ENCODE results near the gene SEL1L3.

The SEL1L3 gene

DNA sequence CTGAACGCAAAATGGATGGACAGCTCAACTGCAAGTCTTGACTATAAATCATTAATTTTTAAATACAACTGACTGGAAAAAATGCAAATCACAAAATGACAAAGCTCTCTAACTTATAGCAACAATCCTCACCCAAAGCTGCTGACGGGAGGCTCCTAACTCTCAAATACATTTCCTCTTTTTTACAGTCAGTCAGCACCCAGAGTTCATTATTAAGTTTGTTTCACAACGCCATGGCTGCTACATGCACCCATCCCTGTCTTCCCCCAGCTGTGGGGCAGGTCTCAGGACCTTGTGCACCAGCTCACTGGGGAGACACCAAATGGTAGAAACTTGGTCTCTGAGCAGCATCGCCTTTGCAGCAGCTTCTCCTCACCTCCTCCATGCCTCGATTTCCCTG lies 109.5 kb downstream of the SEL1L3 start:
- TF ChIP-seq EZH2 (IDR thresholded peaks at IDR 0.05; ENCODE audit: borderline replicate concordance, low read depth, low read length, severe bottlenecking), result no peak
- TF ChIP-seq, protein P1, sequence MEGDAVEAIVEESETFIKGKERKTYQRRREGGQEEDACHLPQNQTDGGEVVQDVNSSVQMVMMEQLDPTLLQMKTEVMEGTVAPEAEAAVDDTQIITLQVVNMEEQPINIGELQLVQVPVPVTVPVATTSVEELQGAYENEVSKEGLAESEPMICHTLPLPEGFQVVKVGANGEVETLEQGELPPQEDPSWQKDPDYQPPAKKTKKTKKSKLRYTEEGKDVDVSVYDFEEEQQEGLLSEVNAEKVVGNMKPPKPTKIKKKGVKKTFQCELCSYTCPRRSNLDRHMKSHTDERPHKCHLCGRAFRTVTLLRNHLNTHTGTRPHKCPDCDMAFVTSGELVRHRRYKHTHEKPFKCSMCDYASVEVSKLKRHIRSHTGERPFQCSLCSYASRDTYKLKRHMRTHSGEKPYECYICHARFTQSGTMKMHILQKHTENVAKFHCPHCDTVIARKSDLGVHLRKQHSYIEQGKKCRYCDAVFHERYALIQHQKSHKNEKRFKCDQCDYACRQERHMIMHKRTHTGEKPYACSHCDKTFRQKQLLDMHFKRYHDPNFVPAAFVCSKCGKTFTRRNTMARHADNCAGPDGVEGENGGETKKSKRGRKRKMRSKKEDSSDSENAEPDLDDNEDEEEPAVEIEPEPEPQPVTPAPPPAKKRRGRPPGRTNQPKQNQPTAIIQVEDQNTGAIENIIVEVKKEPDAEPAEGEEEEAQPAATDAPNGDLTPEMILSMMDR (IDR thresholded peaks at IDR 0.05; ENCODE audit: borderline replicate concordance, extremely low read depth, low read length, poor library complexity, severe bottlenecking), result no peak

DNA sequence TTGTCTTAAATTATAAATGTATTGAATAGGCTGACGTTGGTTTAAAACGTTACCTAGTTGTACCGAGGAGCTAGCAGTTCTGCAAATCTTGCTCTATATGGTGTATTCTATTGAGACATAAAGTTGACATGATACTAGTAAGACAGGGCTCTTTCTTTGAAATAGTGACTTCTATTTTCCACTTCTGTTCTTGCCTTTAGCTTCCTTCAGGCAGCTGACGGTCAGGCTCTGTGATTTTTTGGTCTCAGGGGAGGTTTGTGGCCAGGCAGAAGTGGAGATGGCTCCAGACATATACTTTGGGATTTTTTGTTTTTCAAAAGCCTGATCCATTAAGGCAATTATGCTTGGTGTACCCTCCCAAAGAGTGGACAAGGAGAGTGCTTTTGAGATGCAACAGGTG lies 111.9 kb downstream of the SEL1L3 start:
- Histone ChIP-seq H3K36me3 (ENCODE audit: insufficient read depth, low read length) (no peaks in the 10 kb centered on the region), H3K4me1 (ENCODE audit: insufficient read depth, low read length) (no peaks in the 10 kb centered on the region), H2AFZ (ENCODE audit: low read depth, low read length) (no peak overlapping the region), H4K20me1 (ENCODE audit: insufficient read depth, low read length) (no peaks in the 10 kb centered on the region), H3K27me3 (ENCODE audit: insufficient read depth, low read length, poor library complexity) (no peaks in the 10 kb centered on the region), H3K4me3 (ENCODE audit: low read depth in 1 of 2, low read length in 2 of 2) (no peak overlapping the region), H3K4me2 (ENCODE audit: insufficient read depth, low read length) (no peak overlapping the region), H3K79me2 (ENCODE audit: insufficient read depth, low read length) (no peaks in the 10 kb centered on the region), H3K9ac (ENCODE audit: low read depth, low read length) (no peak overlapping the region), H3K27ac (ENCODE audit: low read length) (no peak overlapping the region), H3K9me3 (ENCODE audit: insufficient read depth, low read length, severe bottlenecking) (no peaks in the 10 kb centered on the region)
- TF ChIP-seq, protein P1 (IDR thresholded peaks at IDR 0.05; ENCODE audit: borderline replicate concordance, extremely low read depth, low read length, poor library complexity, severe bottlenecking), result no peak
- TF ChIP-seq EZH2 (IDR thresholded peaks at IDR 0.05; ENCODE audit: borderline replicate concordance, low read depth, low read length, severe bottlenecking), result no peak
- ATAC-seq (ENCODE audit: insufficient read depth, low read depth) (no peak), DNase-seq (no peak)

More for the DNA sequence above, 109.5 kb downstream of the SEL1L3 start:
- Histone ChIP-seq H3K27ac (ENCODE audit: low read length) (no peak overlapping the region), H2AFZ (ENCODE audit: low read depth, low read length) (no peak overlapping the region), H3K27me3 (ENCODE audit: insufficient read depth, low read length, poor library complexity) (no peaks in the 10 kb centered on the region), H3K4me3 (ENCODE audit: low read depth in 1 of 2, low read length in 2 of 2) (no peak overlapping the region), H3K4me2 (ENCODE audit: insufficient read depth, low read length) (no peak overlapping the region), H3K4me1 (ENCODE audit: insufficient read depth, low read length) (no peaks in the 10 kb centered on the region), H3K9me3 (ENCODE audit: insufficient read depth, low read length, severe bottlenecking) (no peaks in the 10 kb centered on the region), H3K9ac (ENCODE audit: low read depth, low read length) (no peak overlapping the region), H3K36me3 (ENCODE audit: insufficient read depth, low read length) (no peaks in the 10 kb centered on the region), H3K79me2 (ENCODE audit: insufficient read depth, low read length) (no peaks in the 10 kb centered on the region), H4K20me1 (ENCODE audit: insufficient read depth, low read length) (no peaks in the 10 kb centered on the region)
- DNase-seq (no peak), ATAC-seq (ENCODE audit: insufficient read depth, low read depth) (no peak)

DNA sequence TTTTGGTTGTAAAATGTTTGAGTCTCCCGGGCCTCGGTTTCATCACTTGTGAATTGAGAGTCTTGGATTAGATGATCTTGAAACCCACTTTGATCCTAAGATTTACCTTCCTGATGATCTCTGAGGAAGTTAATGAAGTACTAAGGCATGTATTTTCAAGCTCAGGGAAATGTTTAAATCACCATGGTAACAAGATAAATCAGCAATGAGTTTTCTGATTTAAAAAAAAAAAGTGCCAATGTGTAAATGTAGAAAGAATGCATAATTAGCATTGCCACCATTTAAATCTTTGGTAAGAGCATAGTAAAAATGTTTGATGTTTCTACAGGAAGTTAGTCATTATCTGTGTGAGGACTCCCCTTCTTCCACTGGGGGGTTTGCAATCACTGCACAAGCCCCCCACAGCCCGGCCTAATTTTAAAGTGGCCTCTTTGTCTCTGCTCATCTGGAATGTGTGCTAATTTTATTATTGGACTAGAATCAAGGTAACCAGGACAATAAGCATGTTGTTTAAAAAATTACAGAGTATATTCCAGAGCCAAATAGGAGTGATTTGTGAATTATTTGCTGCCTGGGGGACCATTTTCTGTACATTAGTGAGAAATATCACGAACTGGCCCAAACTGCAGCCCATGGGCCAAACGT lies 113.5 kb downstream of the SEL1L3 start:
- Histone ChIP-seq H3K27me3 (ENCODE audit: insufficient read depth, low read length, poor library complexity) (no peaks in the 10 kb centered on the region), H4K20me1 (ENCODE audit: insufficient read depth, low read length) (no peaks in the 10 kb centered on the region), H3K36me3 (ENCODE audit: insufficient read depth, low read length) (no peaks in the 10 kb centered on the region), H3K79me2 (ENCODE audit: insufficient read depth, low read length) (no peaks in the 10 kb centered on the region), H3K9me3 (ENCODE audit: insufficient read depth, low read length, severe bottlenecking) (no peaks in the 10 kb centered on the region), H3K27ac (ENCODE audit: low read length) (no peak overlapping the region), H3K4me1 (ENCODE audit: insufficient read depth, low read length) (no peaks in the 10 kb centered on the region), H3K9ac (ENCODE audit: low read depth, low read length) (no peak overlapping the region), H2AFZ (ENCODE audit: low read depth, low read length) (no peak overlapping the region), H3K4me3 (ENCODE audit: low read depth in 1 of 2, low read length in 2 of 2) (no peak overlapping the region), H3K4me2 (ENCODE audit: insufficient read depth, low read length) (no peak overlapping the region)
- DNase-seq (no peak), ATAC-seq (ENCODE audit: insufficient read depth, low read depth) (no peak)
- no peak for TF ChIP-seq EZH2 (IDR thresholded peaks at IDR 0.05; ENCODE audit: borderline replicate concordance, low read depth, low read length, severe bottlenecking)
- TF ChIP-seq, protein P1 (IDR thresholded peaks at IDR 0.05; ENCODE audit: borderline replicate concordance, extremely low read depth, low read length, poor library complexity, severe bottlenecking), result no peak
